IMR-90 (cell line): ENCODE data around the gene C2orf49. TPM values are rescaled to one million over a fixed set of nuclear protein-coding genes. Genes with fewer than 3 reads are reported as not detected.

Source experiments
- ATAC-seq: fragments of 200-7000 bp; cut with Tn5 transposase; 2 replicates; pipeline ENCODE4 v1.9.1; 2020; ENCODE audit warnings: low read depth, mild to moderate bottlenecking, moderate library complexity
- BruUV-seq: library from RNA; stranded (reverse); fragments of 400-500 nt; replicated peaks from 2 replicates; lab custom pipeline; 2021; lab: Mats Ljungman, UMichigan
- CTCF ChIA-PET: fragments of 300-600 bp; formaldehyde crosslinking; extraction: SDS; loops from one replicate; lab custom pipeline; 2021; ENCODE audit warnings: antibody characterized with exemption; lab: Yijun Ruan, JAX
- POLR2A ChIA-PET: fragments of 300-600 bp; sonication (Branson Sonifier 250); formaldehyde crosslinking; loops from one replicate; lab custom pipeline; 2022; ENCODE audit warnings: antibody characterized with exemption; ENCODE audit not compliant: unreplicated experiment; lab: Charles Lee
- DNase-seq: peaks from one replicate; pipeline ENCODE4 v3.0.0; 2013
- H2AFZ ChIP-seq: replicated peaks from 2 replicates; pipeline ENCODE3; 2013; ENCODE audit warnings: low read length, mild to moderate bottlenecking; ENCODE audit not compliant: poor library complexity
- H2AK5ac ChIP-seq: 2 replicates; pipeline ENCODE4 v1.6.1; 2013; ENCODE audit warnings: low read depth, low read length, inconsistent platforms
- H2AK9ac ChIP-seq: replicated peaks from 2 replicates; pipeline ENCODE3; 2013; ENCODE audit warnings: mild to moderate bottlenecking, low read depth, low read length, moderate library complexity; ENCODE audit not compliant: poor library complexity
- H2BK120ac ChIP-seq: 2 replicates; pipeline ENCODE4 v1.6.1; 2013; ENCODE audit warnings: low read depth, low read length, inconsistent platforms
- H2BK15ac ChIP-seq: 3 replicates; pipeline ENCODE4 v1.6.1; 2013; ENCODE audit warnings: low read depth, low read length, inconsistent platforms
- H2BK20ac ChIP-seq: 2 replicates; pipeline ENCODE4 v1.6.1; 2013; ENCODE audit warnings: low read depth, mild to moderate bottlenecking, inconsistent platforms, low read length, moderate library complexity
- H2BK5ac ChIP-seq: 2 replicates; pipeline ENCODE4 v1.6.1; 2013; ENCODE audit warnings: mild to moderate bottlenecking, low read depth, low read length, inconsistent platforms; ENCODE audit not compliant: poor library complexity, severe bottlenecking
- H3K14ac ChIP-seq: replicated peaks from 2 replicates; pipeline ENCODE4 v1.6.1; 2013; ENCODE audit warnings: low read depth, low read length, inconsistent platforms
- H3K18ac ChIP-seq: 2 replicates; pipeline ENCODE4 v1.6.1; 2013; ENCODE audit warnings: low read depth, low read length, control low read depth
- H3K23ac ChIP-seq: 2 replicates; pipeline ENCODE4 v1.6.1; 2013; ENCODE audit warnings: low read depth, low read length, inconsistent platforms
- H3K27ac ChIP-seq: 2 replicates; pipeline ENCODE4 v1.5.1; 2013; ENCODE audit warnings: mild to moderate bottlenecking, control low read depth, low read length; ENCODE audit not compliant: insufficient read depth
- H3K27me3 ChIP-seq: 2 replicates; pipeline ENCODE4 v1.6.1; 2013; ENCODE audit warnings: low read length; ENCODE audit not compliant: control insufficient read depth, insufficient read depth
- H3K36me3 ChIP-seq: 2 replicates; pipeline ENCODE4 v1.6.1; 2013; ENCODE audit warnings: low read length, mixed read lengths; ENCODE audit not compliant: control insufficient read depth, insufficient read depth
- H3K4ac ChIP-seq: 2 replicates; pipeline ENCODE4 v1.6.1; 2013; ENCODE audit warnings: low read depth, low read length, inconsistent platforms
- H3K4me1 ChIP-seq: 2 replicates; pipeline ENCODE4 v1.6.1; 2013; ENCODE audit warnings: low read length, mixed read lengths; ENCODE audit not compliant: control insufficient read depth, insufficient read depth
- H3K4me2 ChIP-seq: 2 replicates; pipeline ENCODE4 v1.6.1; 2013; ENCODE audit warnings: low read depth, mild to moderate bottlenecking, control low read depth, low read length, moderate library complexity
- H3K4me3 ChIP-seq: 2 replicates; pipeline ENCODE4 v1.5.1; 2013; ENCODE audit warnings: low read depth, mild to moderate bottlenecking, control low read depth, low read length, moderate library complexity; ENCODE audit not compliant: insufficient read depth
- H3K56ac ChIP-seq: 2 replicates; pipeline ENCODE4 v1.6.1; 2013; ENCODE audit warnings: low read length, inconsistent platforms; ENCODE audit not compliant: insufficient read depth; ENCODE audit errors: extremely low read depth
- H3K79me1 ChIP-seq, 2 experiments: 2 replicates each; pipeline ENCODE4 v1.6.1; 2013; ENCODE audit warnings: low read length in 2 of 2, inconsistent platforms in 1 of 2, low read depth in 1 of 2
- H3K9ac ChIP-seq: 2 replicates; pipeline ENCODE4 v1.6.1; 2013; ENCODE audit warnings: low read depth, low read length, control low read depth
- H3K9me1 ChIP-seq: 2 replicates; pipeline ENCODE4 v1.6.1; 2013; ENCODE audit warnings: low read length, inconsistent platforms; ENCODE audit not compliant: insufficient read depth
- H3K9me3 ChIP-seq: 2 replicates; pipeline ENCODE4 v1.6.1; 2013; ENCODE audit warnings: low read length; ENCODE audit not compliant: control insufficient read depth, insufficient read depth
- H4K20me1 ChIP-seq: 2 replicates; pipeline ENCODE4 v1.6.1; 2013; ENCODE audit warnings: low read length, inconsistent platforms; ENCODE audit not compliant: insufficient read depth
- H4K5ac ChIP-seq: 2 replicates; pipeline ENCODE4 v1.6.1; 2013; ENCODE audit warnings: mild to moderate bottlenecking, low read depth, low read length, control low read depth
- H4K8ac ChIP-seq, 2 experiments: 2 replicates each; pipeline ENCODE4 v1.6.1; 2013; ENCODE audit warnings: low read depth in 2 of 2, low read length in 2 of 2, control low read depth in 1 of 2, inconsistent platforms in 1 of 2
- H4K91ac ChIP-seq: 2 replicates; pipeline ENCODE4 v1.6.1; 2013; ENCODE audit warnings: low read depth, low read length, inconsistent platforms; ENCODE audit not compliant: insufficient read depth
- BHLHE40 ChIP-seq: fragments of 150-350 bp; IDR thresholded peaks from 2 replicates; pipeline ENCODE4 v1.6.1; 2016; ENCODE audit warnings: mild to moderate bottlenecking, low read depth, low read length
- CEBPB ChIP-seq: IDR thresholded peaks from 2 replicates; pipeline ENCODE4 v1.6.1; 2012; ENCODE audit warnings: low read depth, low read length, improper control_type of control experiment
- CHD1 ChIP-seq: IDR thresholded peaks from 2 replicates; pipeline ENCODE4 v1.6.1; 2012; ENCODE audit warnings: low read depth, low read length, improper control_type of control experiment
- CTCF ChIP-seq: conservative IDR thresholded peaks from 2 replicates; pipeline ENCODE4 v1.5.1; 2012; ENCODE audit warnings: mild to moderate bottlenecking, low read depth, low read length, improper control_type of control experiment
- FOS ChIP-seq: fragments of 150-350 bp; IDR thresholded peaks from 2 replicates; pipeline ENCODE4 v1.6.1; 2016; ENCODE audit warnings: low read depth, low read length
- MAFK ChIP-seq: IDR thresholded peaks from 2 replicates; pipeline ENCODE4 v1.6.1; 2012; ENCODE audit warnings: low read depth, low read length, improper control_type of control experiment
- MAZ ChIP-seq: IDR thresholded peaks from 2 replicates; pipeline ENCODE4 v1.6.1; 2012; ENCODE audit warnings: low read depth, mild to moderate bottlenecking, low read length, improper control_type of control experiment, moderate library complexity, borderline replicate concordance
- MXI1 ChIP-seq: IDR thresholded peaks from 2 replicates; pipeline ENCODE4 v1.6.1; 2012; ENCODE audit warnings: low read depth, mild to moderate bottlenecking, low read length, moderate library complexity, borderline replicate concordance
- NFE2L2 ChIP-seq: fragments of 150-350 bp; IDR thresholded peaks from 2 replicates; pipeline ENCODE4 v1.6.1; 2016; ENCODE audit warnings: low read depth, mild to moderate bottlenecking, low read length
- POLR2A ChIP-seq: IDR thresholded peaks from 2 replicates; pipeline ENCODE4 v1.6.1; 2012; ENCODE audit warnings: mild to moderate bottlenecking, low read depth, low read length
- RCOR1 ChIP-seq: IDR thresholded peaks from 2 replicates; pipeline ENCODE4 v1.6.1; 2012; ENCODE audit warnings: mild to moderate bottlenecking, low read length, improper control_type of control experiment; ENCODE audit not compliant: insufficient replicate concordance
- SMC3 ChIP-seq: fragments of 150-350 bp; IDR thresholded peaks from 2 replicates; pipeline ENCODE4 v1.6.1; 2016; ENCODE audit warnings: low read depth, mild to moderate bottlenecking, antibody characterized with exemption, low read length, moderate library complexity
- WGBS, 2 experiments: methylation state at CpG; one replicate each; pipeline versions ENCODE4 v1.1.5 to v1.1.7; 2013; ENCODE audit warnings: missing lambda C conversion rate in 2 of 2; ENCODE audit not compliant: insufficient read length in 1 of 2; ENCODE audit errors: extremely low coverage in 2 of 2; 5-methylcytosine and 5-hydroxymethylcytosine counted together
- dilution Hi-C: fragments of 300-500 bp; cut with HindIII; formaldehyde crosslinking; loops from one replicate; pipeline ENCODE4 v1.14.3; 2018; ENCODE audit warnings: low sequenced_read_pairs; ENCODE audit not compliant: unreplicated experiment
- in situ Hi-C: fragments of 300-500 bp; cut with MboI; formaldehyde crosslinking; loops from 3 replicates; pipeline ENCODE4 v1.14.3; 2019; ENCODE audit warnings: low sequenced_read_pairs, inconsistent platforms, mixed read lengths
- intact Hi-C: fragments of 100-400 bp; cut with micrococcal nuclease; formaldehyde crosslinking; loops from 2 replicates; pipeline ENCODE4 v1.10.0; 2022
- polyA plus RNA-seq, 3 experiments: library from polyadenylated mRNA; depleted of rRNA; stranded (reverse); fragments of >200 nt; gene quantifications; 2 replicates each; pipeline ENCODE4 v1.2.3, GENCODE V29; 2012; ENCODE audit warnings: low replicate concordance in 1 of 3
- total RNA-seq: library from RNA; depleted of rRNA; stranded (reverse); fragments of >200 nt; gene quantifications from 2 replicates; pipeline ENCODE4 v1.2.3, GENCODE V29; 2012

C2orf49 gene
- total and polyA plus RNA-seq, 2 of the 4 experiments (the other 2 are of a cell fraction) = 3.8 to 8.5 TPM

- Histone ChIP-seq H3K4ac (no peak overlapping the region), H3K14ac (no peak overlapping the region), H2BK5ac (no peak overlapping the region), H3K23ac (no peak overlapping the region), H3K4me1 (peaks cover 22% of the 10 kb centered on the region), H3K9me1 (peaks cover 27% of the 10 kb centered on the region), H4K91ac (no peak overlapping the region), H3K79me1 (peaks cover 45 to 76% of the 10 kb centered on the region in 2 experiments), H3K9ac (no peak overlapping the region), H2BK15ac (no peak overlapping the region), H3K18ac (no peak overlapping the region), H3K4me3 (no peak overlapping the region), H4K8ac (0 out of 4 replicates have a peak overlapping the region, but pooled peaks of 1 of the 2 experiments have one; percentile 32), H2AFZ (no peak overlapping the region), H3K9me3 (no peaks in the 10 kb centered on the region), H4K20me1 (peaks cover 20% of the 10 kb centered on the region; the same call in 1 of the 2 replicates), H3K27me3 (no peaks in the 10 kb centered on the region), H3K4me2 (no peak overlapping the region), H4K5ac (no peak overlapping the region), H2BK20ac (no peak overlapping the region), H2BK120ac (no peak overlapping the region), H3K27ac (no peak overlapping the region), H2AK9ac (no peak overlapping the region), H2AK5ac (no peak overlapping the region), H3K56ac (no peak overlapping the region), H3K36me3 (no peaks in the 10 kb centered on the region)
- intact Hi-C loops = no loop called here
- WGBS, 2 experiments = no CpG with 5 or more reads among the region's 4 CpGs
- DNase-seq (no peak), ATAC-seq (no peak)
- BruUV-seq = no TSS peak
- CTCF ChIA-PET = no interaction called here
- POLR2A ChIA-PET = no interaction called here
- dilution Hi-C loops = no loop called here
- TF ChIP-seq SMC3 (no peak), NFE2L2 (no peak), FOS (no peak), MXI1 (no peak), POLR2A (no peak), BHLHE40 (no peak), MAFK (no peak), RCOR1 (no peak), CHD1 (no peak), MAZ (no peak), CEBPB (no peak), CTCF (no peak)
- in situ Hi-C loops = no loop called here
Observed at GRCh38 chr2:105324101-105324500, 13.2 kb upstream of the C2orf49 start.
